Measurements from ENCODE around the gene GRIK5. TPM values are rescaled to one million over a fixed set of nuclear protein-coding genes. Genes with fewer than 3 reads are reported as not detected.

Gene GRIK5
- total RNA-seq, 2 experiments from 2014 or later: 0.73 to 1.3 TPM

DNA sequence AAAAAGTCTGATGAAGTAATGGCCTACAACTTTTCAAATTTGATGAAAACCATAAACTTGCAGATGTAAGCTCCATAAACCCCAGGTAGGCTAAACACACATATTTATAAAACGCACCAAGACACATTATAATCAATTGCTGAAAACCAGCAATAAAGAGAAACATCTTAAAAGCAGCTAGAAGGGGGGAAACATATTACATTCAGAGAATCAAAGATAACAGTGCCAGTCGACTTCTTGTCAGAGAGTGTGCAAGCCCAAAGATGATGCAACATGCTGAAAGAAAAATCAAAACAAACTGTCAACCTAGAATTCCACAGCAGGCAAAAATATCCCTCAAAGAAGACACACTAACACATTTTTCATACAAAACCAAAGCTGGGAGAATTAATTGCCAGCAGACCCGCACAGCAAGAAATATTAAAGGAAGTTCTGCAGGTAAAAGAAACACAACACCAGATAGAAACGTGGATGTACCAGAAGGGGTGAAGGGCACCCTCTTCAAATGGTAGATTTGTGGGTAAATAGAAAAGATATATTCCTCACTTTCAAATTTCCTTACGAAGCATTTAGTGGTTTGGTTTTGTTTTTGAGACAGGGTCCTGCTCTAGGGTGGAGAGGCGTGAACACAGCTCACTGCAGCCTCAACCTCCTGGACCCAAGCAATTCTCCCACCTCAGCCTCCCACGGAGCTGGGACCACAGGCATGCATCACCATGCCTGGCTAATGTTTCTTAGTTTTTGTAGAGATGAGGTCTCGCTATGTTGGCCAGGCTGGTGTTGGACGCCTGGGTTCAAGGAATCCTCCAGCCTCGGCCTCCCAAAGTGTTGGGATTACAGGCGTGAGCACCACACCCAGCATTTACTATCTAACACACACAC lies 59.5 kb downstream of the GRIK5 start:
- ChIA-PET POLR2A (interaction anchor here (0.7 kb wide), 1 partner anchor 632 kb away, joined by 3 read pairs; no protein-coding TSS in a partner anchor), CTCF (ENCODE audit: unreplicated experiment) (interaction anchor here (0.7 to 1.2 kb wide), 2 partner anchors 25 to 683 kb away, joined by 4 read pairs; no protein-coding TSS in a partner anchor)
- Histone ChIP-seq H3K9me2 (ENCODE audit: insufficient read depth, low read length) (no peaks in the 10 kb centered on the region), H2AFZ (ENCODE audit: low read length) (no peak overlapping the region), H3K27ac (ENCODE audit: low read depth, low read length, poor library complexity, severe bottlenecking) (no peak overlapping the region), H3K4me2 (ENCODE audit: low read length) (no peak overlapping the region), H3K4me3 (ENCODE audit: low read depth, low read length, poor library complexity, severe bottlenecking) (no peak overlapping the region), H3K36me3 (ENCODE audit: insufficient read depth, low read length) (no peaks in the 10 kb centered on the region), H3K4me1 (ENCODE audit: insufficient read depth, low read length, poor library complexity, severe bottlenecking) (no peaks in the 10 kb centered on the region), H4K20me1 (ENCODE audit: insufficient read depth, low read length) (no peaks in the 10 kb centered on the region), H3K9me3 (ENCODE audit: low read length) (no peaks in the 10 kb centered on the region), H3K79me2 (ENCODE audit: insufficient read depth, low read depth, low read length) (no peaks in the 10 kb centered on the region)
- intact Hi-C loops (cut with micrococcal nuclease; ENCODE audit: unreplicated experiment): no loop called here
- no TSS peak for BruUV-seq (replicated peaks)
- peak; percentile 17 for DNase-seq (ENCODE audit: low spot score)
- TF ChIP-seq CTCF (conservative IDR thresholded peaks at IDR 0.05; ENCODE audit: low read length) (no peak), EZH2phosphoT487 (IDR thresholded peaks at IDR 0.05; ENCODE audit: borderline replicate concordance, low read depth, low read length) (no peak)

DNA sequence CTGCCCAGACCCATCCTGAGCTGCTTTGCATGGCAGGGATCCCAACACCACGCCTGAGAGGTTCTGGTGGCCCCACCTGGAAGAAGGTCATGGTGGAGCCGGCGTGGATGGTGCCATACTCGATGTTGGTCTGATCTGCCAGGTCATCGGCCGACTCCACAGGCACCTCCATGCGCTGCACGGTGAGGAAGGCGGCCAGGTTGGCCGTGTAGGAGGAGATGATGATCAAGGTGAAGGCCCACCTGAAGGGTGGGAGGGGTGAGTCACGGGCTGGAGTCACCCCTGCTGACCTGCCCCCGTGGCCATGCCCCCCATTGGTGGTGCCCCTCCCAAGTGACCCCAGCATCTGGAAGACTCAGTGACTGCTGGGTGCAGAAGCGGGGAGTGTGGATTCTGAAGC lies 63.4 kb downstream of the GRIK5 start:
- no peak overlapping the region for H2AFZ ChIP-seq (ENCODE audit: low read length)
- no peak overlapping the region for H3K4me2 ChIP-seq (ENCODE audit: low read length)
- H3K9me2 ChIP-seq (ENCODE audit: insufficient read depth, low read length): no peaks in the 10 kb centered on the region
- ChIA-PET CTCF (ENCODE audit: unreplicated experiment) (no interaction called here), POLR2A (interaction anchor here (0.5 to 1.1 kb wide), 2 partner anchors 10 to 165 kb away, joined by 3 to 5 read pairs; no protein-coding TSS in a partner anchor)
- H3K79me2 ChIP-seq (ENCODE audit: insufficient read depth, low read depth, low read length): no peaks in the 10 kb centered on the region
- no peaks in the 10 kb centered on the region for H4K20me1 ChIP-seq (ENCODE audit: insufficient read depth, low read length)
- H3K9me3 ChIP-seq (ENCODE audit: low read length): no peaks in the 10 kb centered on the region
- H3K27ac ChIP-seq (ENCODE audit: low read depth, low read length, poor library complexity, severe bottlenecking): no peak overlapping the region
- H3K4me3 ChIP-seq (ENCODE audit: low read depth, low read length, poor library complexity, severe bottlenecking): no peak overlapping the region
- TF ChIP-seq CTCF (conservative IDR thresholded peaks at IDR 0.05; ENCODE audit: low read length) (no peak), EZH2phosphoT487 (IDR thresholded peaks at IDR 0.05; ENCODE audit: borderline replicate concordance, low read depth, low read length) (no peak)
- no peaks in the 10 kb centered on the region for H3K36me3 ChIP-seq (ENCODE audit: insufficient read depth, low read length)
- H3K4me1 ChIP-seq (ENCODE audit: insufficient read depth, low read length, poor library complexity, severe bottlenecking): no peaks in the 10 kb centered on the region
- no TSS peak for BruUV-seq (replicated peaks)
- no peak for DNase-seq (ENCODE audit: low spot score)
- intact Hi-C loops (cut with micrococcal nuclease; ENCODE audit: unreplicated experiment): no loop called here

GRCh38 chr19:42005504-42005903 lies 64.5 kb downstream of the GRIK5 start:
- no peaks in the 10 kb centered on the region for H3K9me3 ChIP-seq (ENCODE audit: low read length)

More at GRCh38 chr19:42005504-42005903, 64.5 kb downstream of the GRIK5 start:
- H3K27ac ChIP-seq (ENCODE audit: low read depth, low read length, poor library complexity, severe bottlenecking): no peak overlapping the region
- no peaks in the 10 kb centered on the region for H4K20me1 ChIP-seq (ENCODE audit: insufficient read depth, low read length)
- no peaks in the 10 kb centered on the region for H3K79me2 ChIP-seq (ENCODE audit: insufficient read depth, low read depth, low read length)
- no peak for DNase-seq (ENCODE audit: low spot score)
- intact Hi-C loops (cut with micrococcal nuclease; ENCODE audit: unreplicated experiment): no loop called here
- BruUV-seq (replicated peaks): no TSS peak
- H3K36me3 ChIP-seq (ENCODE audit: insufficient read depth, low read length): no peaks in the 10 kb centered on the region
- no peak overlapping the region for H2AFZ ChIP-seq (ENCODE audit: low read length)
- ChIA-PET CTCF (ENCODE audit: unreplicated experiment) (no interaction called here), POLR2A (no interaction called here)
- no peak overlapping the region for H3K4me3 ChIP-seq (ENCODE audit: low read depth, low read length, poor library complexity, severe bottlenecking)
- H3K4me1 ChIP-seq (ENCODE audit: insufficient read depth, low read length, poor library complexity, severe bottlenecking): no peaks in the 10 kb centered on the region
- TF ChIP-seq EZH2phosphoT487 (IDR thresholded peaks at IDR 0.05; ENCODE audit: borderline replicate concordance, low read depth, low read length): no peak
- no peak for TF ChIP-seq CTCF (conservative IDR thresholded peaks at IDR 0.05; ENCODE audit: low read length)
- H3K4me2 ChIP-seq (ENCODE audit: low read length): no peak overlapping the region
- H3K9me2 ChIP-seq (ENCODE audit: insufficient read depth, low read length): no peaks in the 10 kb centered on the region

Data from OCI-LY7 (cell line).